HG02759 (cell line): ENCODE data around the gene POLQ.
"Not testable (repeated sequence)": the region's sequence is repeated elsewhere in the genome, so short reads cannot be mapped to it uniquely, and the experiment has no call there.

Source experiments
- ATAC-seq: cut with Tn5 transposase; IDR thresholded peaks from one replicate; pipeline ENCODE4 v1.9.1; 2021; ENCODE audit warnings: mild to moderate bottlenecking, moderate library complexity; ENCODE audit not compliant: unreplicated experiment

Gene POLQ

GRCh38 chr3:121515313-121515712, 30.5 kb downstream of the POLQ start:
- ATAC-seq = no peak

- no peak for ATAC-seq
Observed at GRCh38 chr3:121514496-121514895, 31.3 kb downstream of the POLQ start.

GRCh38 chr3:121508389-121508788, 37.4 kb downstream of the POLQ start:
- no peak for ATAC-seq

GRCh38 chr3:121505256-121505655, 40.5 kb downstream of the POLQ start:
- no peak for ATAC-seq

- no peak for ATAC-seq
Observed at GRCh38 chr3:121504618-121505017, 41.2 kb downstream of the POLQ start.

GRCh38 chr3:121496786-121497185, 49.0 kb downstream of the POLQ start:
- ATAC-seq = no peak

- no peak for ATAC-seq
Observed at GRCh38 chr3:121493431-121493830, 52.4 kb downstream of the POLQ start.

GRCh38 chr3:121491683-121492320, 54.0 kb downstream of the POLQ start:
- no peak for ATAC-seq

- ATAC-seq = no peak
Observed at GRCh38 chr3:121490161-121490560, 55.6 kb downstream of the POLQ start.

- no peak for ATAC-seq
Observed at GRCh38 chr3:121488628-121489027, 57.2 kb downstream of the POLQ start.

- ATAC-seq = no peak
Observed at GRCh38 chr3:121483290-121483689, 62.5 kb downstream of the POLQ start.

- no peak for ATAC-seq
Observed at GRCh38 chr3:121482660-121483059, 63.1 kb downstream of the POLQ start.

GRCh38 chr3:121481106-121481880, 64.5 kb downstream of the POLQ start:
- ATAC-seq = no peak

GRCh38 chr3:121477589-121477988, 68.2 kb downstream of the POLQ start:
- ATAC-seq = no peak

GRCh38 chr3:121473001-121473400, 72.8 kb downstream of the POLQ start:
- ATAC-seq = no peak

- ATAC-seq = no peak
Observed at GRCh38 chr3:121467085-121467484, 78.7 kb downstream of the POLQ start.

- no peak for ATAC-seq
Observed at GRCh38 chr3:121463745-121464144, 82.0 kb downstream of the POLQ start.

GRCh38 chr3:121462565-121462964, 83.2 kb downstream of the POLQ start:
- no peak for ATAC-seq

GRCh38 chr3:121451752-121452151, 94.0 kb downstream of the POLQ start:
- ATAC-seq = not testable (repeated sequence)

- no peak for ATAC-seq
Observed at GRCh38 chr3:121443456-121443855, 102.3 kb downstream of the POLQ start.

GRCh38 chr3:121436641-121437040, 109.1 kb downstream of the POLQ start:
- no peak for ATAC-seq

GRCh38 chr3:121436074-121436473, 109.7 kb downstream of the POLQ start:
- no peak for ATAC-seq
